GM21529 (cell line): Measurements from ENCODE around the gene IER5L.
"Not testable (repeated sequence)": the region's sequence is repeated elsewhere in the genome, so short reads cannot be mapped to it uniquely, and the experiment has no call there.

ENCODE experiments used
- ATAC-seq: cut with Tn5 transposase; IDR thresholded peaks from one replicate; pipeline ENCODE4 v1.9.1; 2021; ENCODE audit not compliant: unreplicated experiment

Gene IER5L

GRCh38 chr9:129163198-129163670 is 14.8 kb downstream of the IER5L start:
- not testable (repeated sequence) for ATAC-seq

- no peak for ATAC-seq
Observed at GRCh38 chr9:129162497-129163197, 15.4 kb downstream of the IER5L start.

- no peak for ATAC-seq
Observed at GRCh38 chr9:129161534-129161837, 16.6 kb downstream of the IER5L start.

- ATAC-seq = no peak
Observed at GRCh38 chr9:129160712-129161533, 17.1 kb downstream of the IER5L start.

- no peak for ATAC-seq
Observed at GRCh38 chr9:129156163-129156562, 21.9 kb downstream of the IER5L start.

- ATAC-seq = no peak
Observed at GRCh38 chr9:129154866-129155477, 23.1 kb downstream of the IER5L start.

GRCh38 chr9:129151469-129151868 is 26.6 kb downstream of the IER5L start:
- ATAC-seq = no peak

GRCh38 chr9:129150672-129151211 is 27.3 kb downstream of the IER5L start:
- no peak for ATAC-seq

- no peak for ATAC-seq
Observed at GRCh38 chr9:129150122-129150521, 27.9 kb downstream of the IER5L start.

- ATAC-seq = no peak
Observed at GRCh38 chr9:129149442-129149841, 28.6 kb downstream of the IER5L start.

- no peak for ATAC-seq
Observed at GRCh38 chr9:129148463-129149204, 29.4 kb downstream of the IER5L start.

GRCh38 chr9:129146441-129146941 is 31.6 kb downstream of the IER5L start:
- ATAC-seq = no peak

GRCh38 chr9:129145841-129146292 is 32.2 kb downstream of the IER5L start:
- no peak for ATAC-seq

- ATAC-seq = no peak
Observed at GRCh38 chr9:129145316-129145715, 32.7 kb downstream of the IER5L start.

- ATAC-seq = no peak
Observed at GRCh38 chr9:129143031-129143927, 34.8 kb downstream of the IER5L start.

- no peak for ATAC-seq
Observed at GRCh38 chr9:129142138-129142935, 35.7 kb downstream of the IER5L start.

GRCh38 chr9:129141066-129142041 is 36.7 kb downstream of the IER5L start:
- ATAC-seq = no peak
